ENCODE results near the gene SKAP2.

The SKAP2 gene

DNA sequence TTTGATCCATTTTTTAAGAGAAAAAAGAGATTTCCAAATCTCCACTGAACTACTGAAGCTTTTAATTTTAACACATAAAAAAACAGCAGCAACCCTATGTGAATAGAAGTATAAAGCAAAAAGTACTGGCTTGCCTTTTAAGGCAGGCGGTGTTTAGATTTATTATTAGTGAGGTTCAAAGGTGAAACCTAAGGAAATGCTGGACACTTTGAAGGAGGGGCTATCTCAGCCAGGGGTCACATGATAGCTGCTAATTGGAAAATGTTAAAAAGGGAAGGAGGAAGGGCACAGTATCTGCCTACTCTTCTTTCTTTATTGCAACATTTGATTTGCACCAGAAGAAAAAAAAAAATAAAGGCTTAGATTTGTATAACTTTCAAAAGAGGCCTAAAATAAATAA, 183.8 kb downstream of the SKAP2 start:
- Histone ChIP-seq H3K9me3 (ENCODE audit: control insufficient read depth, insufficient read depth, low read depth, low read length) (no peaks in the 10 kb centered on the region), H3K4me3 (ENCODE audit: low read depth, low read length) (no peak overlapping the region), H3K4me1 (ENCODE audit: control insufficient read depth, insufficient read depth, low read length) (peaks cover 23% of the 10 kb centered on the region), H3K36me3 (ENCODE audit: control insufficient read depth in 2 of 2, insufficient read depth in 1 of 2, low read length in 2 of 2) (no peaks in the 10 kb centered on the region; a peak in 1 of 3 replicates), H3K27ac (ENCODE audit: extremely low read depth, low read depth, low read length) (no peak overlapping the region)
- CTCF ChIA-PET, result interaction anchor here (0.5 to 3.3 kb wide), 15 partner anchors 9 to 475 kb away, joined by 3 to 23 read pairs (median 6); partner anchors contain the start of gene HOXA5
- POLR2A ChIA-PET, result no interaction called here
- TF ChIP-seq ZBTB8A (tag by site-specific recombination; IDR thresholded peaks at IDR 0.05) (no peak), ZNF16 (tag by site-specific recombination; IDR thresholded peaks at IDR 0.05; ENCODE audit: low read depth) (no peak), ZNF548 (tag by site-specific recombination; IDR thresholded peaks at IDR 0.05) (no peak), ZNF341 (tag by site-specific recombination; IDR thresholded peaks at IDR 0.05; ENCODE audit: low read depth) (no peak), MEIS1 (CRISPR knock-in tag; IDR thresholded peaks at IDR 0.05; ENCODE audit: borderline replicate concordance) (no peak), ZNF677 (tag by site-specific recombination; IDR thresholded peaks at IDR 0.05) (no peak), BCL6B (tag by site-specific recombination; IDR thresholded peaks at IDR 0.05) (no peak), ZFP37 (tag by site-specific recombination; IDR thresholded peaks at IDR 0.05) (no peak), ZNF324 (tag by site-specific recombination; IDR thresholded peaks at IDR 0.05) (no peak), ZNF561 (tag by site-specific recombination; IDR thresholded peaks at IDR 0.05; ENCODE audit: borderline replicate concordance) (no peak), ZNF302 (tag by site-specific recombination; IDR thresholded peaks at IDR 0.05; ENCODE audit: low read depth) (no peak), ZNF600 (tag by site-specific recombination; IDR thresholded peaks at IDR 0.05) (no peak), ZNF585B (tag by site-specific recombination; IDR thresholded peaks at IDR 0.05) (no peak), ZXDB (tag by site-specific recombination; IDR thresholded peaks at IDR 0.05) (no peak)
- TF ChIP-seq, protein P1, sequence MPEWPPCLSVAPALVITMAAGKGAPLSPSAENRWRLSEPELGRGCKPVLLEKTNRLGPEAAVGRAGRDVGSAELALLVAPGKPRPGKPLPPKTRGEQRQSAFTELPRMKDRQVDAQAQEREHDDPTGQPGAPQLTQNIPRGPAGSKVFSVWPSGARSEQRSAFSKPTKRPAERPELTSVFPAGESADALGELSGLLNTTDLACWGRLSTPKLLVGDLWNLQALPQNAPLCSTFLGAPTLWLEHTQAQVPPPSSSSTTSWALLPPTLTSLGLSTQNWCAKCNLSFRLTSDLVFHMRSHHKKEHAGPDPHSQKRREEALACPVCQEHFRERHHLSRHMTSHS (tag by site-specific recombination; IDR thresholded peaks at IDR 0.05), result no peak

DNA sequence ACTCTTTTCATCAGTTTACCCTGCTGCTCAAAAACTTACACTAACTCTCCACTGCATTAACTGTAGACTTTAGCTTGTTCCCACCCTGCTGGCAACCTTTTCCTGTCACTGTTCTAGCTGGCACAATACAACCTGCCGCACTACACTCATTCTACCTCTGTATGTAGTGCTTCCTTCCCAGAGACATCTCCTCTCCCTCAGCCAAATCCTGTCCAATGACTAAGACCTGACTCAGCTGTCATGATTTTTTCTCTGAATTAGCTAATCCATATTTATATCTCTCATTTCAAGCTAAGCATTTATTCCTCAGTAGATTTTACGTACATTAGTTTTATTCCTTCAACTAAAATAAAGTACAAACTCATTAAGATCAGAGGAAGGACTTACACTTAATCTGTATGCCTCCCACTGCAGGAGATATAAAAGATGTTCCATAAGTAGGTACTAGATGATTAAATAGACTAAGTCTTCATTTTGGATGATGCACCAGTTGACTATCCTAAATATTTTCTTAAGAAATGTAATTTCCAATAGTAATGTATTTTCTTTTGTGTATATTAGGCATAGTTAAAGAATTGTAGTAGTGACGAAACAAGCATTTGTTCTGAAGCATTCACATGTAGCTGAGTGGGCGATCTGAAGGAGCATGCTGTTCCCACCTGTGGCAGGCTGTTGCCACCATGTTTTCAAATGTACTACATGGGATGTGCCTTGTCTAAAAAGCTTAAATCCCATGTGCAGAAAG, 189.1 kb downstream of the SKAP2 start:
- Histone ChIP-seq H3K27ac (ENCODE audit: extremely low read depth, low read depth, low read length) (no peak overlapping the region), H3K4me3 (ENCODE audit: low read depth, low read length) (no peak overlapping the region), H3K4me1 (ENCODE audit: control insufficient read depth, insufficient read depth, low read length) (peaks cover 15% of the 10 kb centered on the region), H3K9me3 (ENCODE audit: control insufficient read depth, insufficient read depth, low read depth, low read length) (no peaks in the 10 kb centered on the region), H3K36me3 (ENCODE audit: control insufficient read depth in 2 of 2, insufficient read depth in 1 of 2, low read length in 2 of 2) (no peaks in the 10 kb centered on the region)
- POLR2A ChIA-PET, result no interaction called here
- TF ChIP-seq ZNF366 (tag by site-specific recombination; conservative IDR thresholded peaks at IDR 0.05) (no peak), ZBTB48 (tag by site-specific recombination; IDR thresholded peaks at IDR 0.05) (no peak), ZNF311 (tag by site-specific recombination; IDR thresholded peaks at IDR 0.05; ENCODE audit: borderline replicate concordance) (no peak), ZNF830 (tag by site-specific recombination; IDR thresholded peaks at IDR 0.05; ENCODE audit: low read depth) (no peak), MEIS1 (CRISPR knock-in tag; IDR thresholded peaks at IDR 0.05; ENCODE audit: borderline replicate concordance) (no peak)
- CTCF ChIA-PET, result interaction anchor here (0.7 to 1.9 kb wide), 6 partner anchors 7 to 783 kb away, joined by 3 to 11 read pairs (median 4); no protein-coding TSS in a partner anchor

DNA sequence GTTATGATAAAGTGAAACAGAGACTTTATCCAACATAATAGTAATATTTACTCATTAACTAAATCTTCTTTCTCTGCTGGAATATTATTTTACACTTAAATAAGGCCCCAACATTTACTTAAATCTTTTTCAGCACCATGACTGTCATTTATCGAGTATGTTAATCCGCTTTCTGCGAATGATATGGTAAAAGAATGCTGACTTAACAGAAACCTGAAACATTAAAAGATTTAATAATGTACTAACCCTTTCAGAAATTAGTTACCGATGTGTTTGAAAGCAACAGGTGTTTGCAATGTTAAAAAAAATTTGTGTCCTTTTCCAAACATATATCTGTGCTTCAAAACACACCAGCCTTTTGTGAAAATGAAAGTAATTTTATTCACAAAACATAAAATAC, 190.5 kb downstream of the SKAP2 start:
- no peaks in the 10 kb centered on the region for H3K9me3 ChIP-seq (ENCODE audit: control insufficient read depth, insufficient read depth, low read depth, low read length)
- no peak overlapping the region for H3K4me3 ChIP-seq (ENCODE audit: low read depth, low read length)
- TF ChIP-seq, protein P2, sequence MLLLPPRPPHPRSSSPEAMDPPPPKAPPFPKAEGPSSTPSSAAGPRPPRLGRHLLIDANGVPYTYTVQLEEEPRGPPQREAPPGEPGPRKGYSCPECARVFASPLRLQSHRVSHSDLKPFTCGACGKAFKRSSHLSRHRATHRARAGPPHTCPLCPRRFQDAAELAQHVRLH (tag by site-specific recombination; IDR thresholded peaks at IDR 0.05), result no peak
- TF ChIP-seq SCRT2 (tag by site-specific recombination; IDR thresholded peaks at IDR 0.05), result peak; percentile 84
- TF ChIP-seq ZNF221 (tag by site-specific recombination; IDR thresholded peaks at IDR 0.05; ENCODE audit: borderline replicate concordance), result no peak
- TF ChIP-seq ZNF416 (tag by site-specific recombination; IDR thresholded peaks at IDR 0.05), result no peak
- TF ChIP-seq ZNF670 (tag by site-specific recombination; IDR thresholded peaks at IDR 0.05; ENCODE audit: low read depth), result no peak
- TF ChIP-seq SCRT1 (tag by site-specific recombination; IDR thresholded peaks at IDR 0.05; ENCODE audit: borderline replicate concordance), result peak; percentile 46; the same call in 1 of the 2 replicates
- no peak overlapping the region for H3K27ac ChIP-seq (ENCODE audit: extremely low read depth, low read depth, low read length)
- peaks cover 15% of the 10 kb centered on the region for H3K4me1 ChIP-seq (ENCODE audit: control insufficient read depth, insufficient read depth, low read length)
- H3K36me3 ChIP-seq (ENCODE audit: control insufficient read depth in 2 of 2, insufficient read depth in 1 of 2, low read length in 2 of 2), result no peaks in the 10 kb centered on the region
- CTCF ChIA-PET, result interaction anchor here (0.7 kb wide), 1 partner anchor 436 kb away, joined by 3 read pairs; no protein-coding TSS in a partner anchor
- POLR2A ChIA-PET, result no interaction called here
